Retina (tissue), 1 donor: Measurements from ENCODE around the gene KY.
A peak's percentile ranks its signal among the peaks of the same experiment; 100 is the strongest.
"Not testable (repeated sequence)": the region's sequence is repeated elsewhere in the genome, so short reads cannot be mapped to it uniquely, and the experiment has no call there.

Experiments
- DNase-seq: peaks from one replicate; pipeline ENCODE4 v3.0.0-alpha.2; 2016

KY gene

GRCh38 chr3:134600685-134601463 lies 49.9 kb downstream of the KY start:
- peak; percentile 91 for DNase-seq

DNA sequence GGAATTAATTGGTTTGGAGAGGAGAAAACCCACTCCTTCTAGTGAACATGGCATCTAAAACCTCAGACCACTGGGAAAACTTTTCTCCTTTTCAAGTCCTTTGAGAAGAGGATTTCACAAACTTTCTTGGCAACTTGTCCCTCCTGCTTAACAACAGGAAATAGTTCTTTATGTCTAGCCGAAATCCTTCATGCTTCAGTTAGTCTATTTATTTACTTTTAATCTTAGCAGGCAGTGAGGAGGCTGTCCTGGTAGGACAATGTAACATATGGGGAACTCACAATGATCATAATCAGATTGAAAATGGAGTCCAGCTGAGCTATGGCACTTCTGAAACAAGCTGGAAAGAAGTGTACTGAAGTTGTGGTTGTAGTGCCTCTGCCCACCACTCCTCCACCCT lies 50.6 kb downstream of the KY start:
- DNase-seq = no peak

DNA sequence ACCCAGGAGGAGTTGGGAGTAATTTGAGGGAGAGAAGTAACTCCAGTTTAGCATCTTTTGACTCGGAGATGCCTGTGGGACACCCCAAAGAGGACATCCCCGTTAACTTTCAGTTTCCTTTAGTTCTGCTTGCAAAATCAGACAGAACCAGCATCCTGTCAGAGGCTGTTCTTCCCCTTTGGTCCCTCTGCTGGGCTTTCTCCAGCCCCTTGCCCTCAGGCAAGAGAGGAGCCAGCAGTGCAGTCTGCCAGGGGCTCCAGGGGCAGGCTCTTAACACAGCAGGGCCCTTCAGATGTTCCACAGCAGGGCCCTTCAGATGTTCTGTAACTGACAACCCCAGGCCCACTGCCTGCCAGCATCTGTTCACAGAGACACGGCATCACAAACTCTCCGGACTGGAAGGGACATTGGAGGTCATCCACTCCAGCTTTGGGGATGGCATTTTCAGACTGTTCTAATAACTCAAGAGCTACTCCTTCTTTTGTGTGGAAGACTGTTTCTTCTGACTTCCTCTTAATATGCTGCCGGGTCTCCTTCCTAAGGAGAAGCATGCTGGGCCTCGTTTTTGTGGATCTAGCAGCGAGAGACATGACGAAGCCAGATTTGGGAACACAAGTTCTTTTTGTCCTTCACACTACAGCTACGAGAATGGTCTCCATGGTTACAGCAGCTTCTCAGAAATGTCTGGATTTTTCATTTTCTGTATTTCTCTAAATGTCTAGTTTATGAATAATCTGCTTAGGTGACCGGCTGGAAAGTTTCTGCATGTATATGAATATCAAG lies 51.9 kb downstream of the KY start:
- DNase-seq = peak; percentile 67

- DNase-seq = no peak
Observed at GRCh38 chr3:134597390-134597970, 53.3 kb downstream of the KY start.

GRCh38 chr3:134594986-134595385 lies 55.8 kb downstream of the KY start:
- DNase-seq = not testable (repeated sequence)

DNA sequence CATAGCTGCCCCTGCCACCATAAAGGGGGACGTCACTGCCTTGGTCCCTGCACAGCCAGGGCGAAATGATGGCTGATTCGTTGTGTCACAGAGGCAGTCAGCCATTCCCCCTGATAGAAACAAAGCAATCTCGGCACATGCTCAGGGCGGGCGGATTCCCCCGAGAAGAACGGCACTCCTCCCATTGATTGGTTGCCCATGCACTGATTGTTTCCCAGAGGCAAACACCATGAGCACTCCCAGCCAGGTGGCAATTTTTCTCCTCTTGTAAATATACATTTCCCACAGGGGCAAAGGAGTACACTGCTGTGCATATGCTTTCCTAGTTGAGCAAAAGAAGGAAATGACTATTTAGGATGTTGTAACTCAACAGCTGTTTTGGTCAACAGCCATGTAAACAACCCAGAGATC lies 56.5 kb downstream of the KY start:
- peak; percentile 74 for DNase-seq

GRCh38 chr3:134592806-134593205 lies 58.0 kb downstream of the KY start:
- DNase-seq = peak; percentile 15

- DNase-seq = peak; percentile 12
Observed at GRCh38 chr3:134590766-134591165, 60.1 kb downstream of the KY start.

DNA sequence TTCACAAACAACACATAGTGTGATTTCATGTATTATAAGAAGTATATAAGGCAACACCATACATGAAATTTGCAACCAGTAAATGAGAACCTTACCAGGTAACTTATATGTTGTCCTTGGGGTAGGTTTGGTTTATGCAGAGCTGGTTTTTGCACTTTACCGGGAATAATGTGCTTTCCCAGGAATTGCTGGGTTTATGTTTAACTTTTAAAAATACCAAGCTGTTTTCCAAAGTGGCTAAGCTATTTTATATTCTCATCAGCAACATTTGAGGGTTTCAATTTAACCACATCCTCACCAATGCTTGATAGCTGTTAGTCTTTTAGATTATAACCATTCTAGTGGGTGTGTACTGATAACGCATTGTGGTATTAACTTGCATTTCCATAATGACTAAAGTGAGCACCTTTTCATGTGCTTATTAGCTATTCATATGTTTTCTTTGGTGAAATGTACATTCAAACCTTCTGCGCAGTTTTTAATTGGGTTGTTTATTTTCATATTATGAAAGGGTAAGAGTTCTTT lies 71.6 kb downstream of the KY start:
- no peak for DNase-seq

- DNase-seq = no peak
Observed at GRCh38 chr3:134576831-134577230, 74.0 kb downstream of the KY start.

GRCh38 chr3:134576426-134576825 lies 74.4 kb downstream of the KY start:
- no peak for DNase-seq

GRCh38 chr3:134569899-134570298 lies 80.9 kb downstream of the KY start:
- not testable (repeated sequence) for DNase-seq

- no peak for DNase-seq
Observed at GRCh38 chr3:134568790-134569189, 82.0 kb downstream of the KY start.

DNA sequence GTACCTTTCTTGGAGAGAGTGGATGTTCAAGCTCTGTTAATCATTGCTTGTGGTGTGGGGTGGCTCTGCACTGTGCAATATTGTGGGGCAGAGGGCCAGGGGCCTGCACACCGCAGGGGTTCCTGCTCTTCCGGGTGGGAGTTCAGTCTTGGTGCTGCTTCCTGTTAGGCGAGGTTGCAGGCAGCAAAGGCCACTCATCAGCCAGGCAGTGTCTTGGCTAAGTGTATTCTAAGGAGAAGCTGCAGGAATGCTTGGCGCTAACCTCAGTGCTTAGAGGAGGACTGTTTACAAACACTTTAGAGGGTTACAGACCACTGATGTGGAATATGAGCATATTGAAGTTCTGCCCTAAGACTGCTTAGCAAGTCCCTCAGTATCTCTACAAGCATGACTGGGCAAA lies 83.2 kb downstream of the KY start:
- DNase-seq = no peak

- DNase-seq = no peak
Observed at GRCh38 chr3:134564991-134565390, 85.8 kb downstream of the KY start.

GRCh38 chr3:134563601-134564000 lies 87.2 kb downstream of the KY start:
- no peak for DNase-seq

GRCh38 chr3:134562055-134562454 lies 88.8 kb downstream of the KY start:
- DNase-seq = no peak

DNA sequence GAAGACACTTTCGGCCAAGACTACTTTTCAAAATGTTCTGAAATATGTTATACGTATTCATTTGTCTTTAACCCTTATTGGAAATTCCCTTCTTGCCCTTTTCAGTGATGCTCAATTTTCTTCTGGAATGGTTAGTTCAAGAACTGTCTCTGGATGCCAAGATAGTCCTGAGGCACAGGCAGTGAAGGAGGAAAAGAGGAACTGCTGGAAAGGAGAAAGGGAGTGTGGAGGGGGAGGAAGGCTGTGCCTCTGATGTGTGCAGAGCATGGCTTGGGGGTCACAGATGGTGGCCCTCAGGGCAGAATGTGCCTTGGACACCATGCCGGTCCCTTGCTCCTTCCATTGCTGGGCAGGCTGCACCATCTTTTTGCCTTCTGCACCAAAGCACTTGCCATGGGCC lies 91.2 kb downstream of the KY start:
- DNase-seq = no peak
